WTC11 (cell line): ENCODE results near the gene CCDC134. TPM values are rescaled to one million over a fixed set of nuclear protein-coding genes. Genes with fewer than 3 reads are reported as not detected.

Experiments used
- ATAC-seq: fragments of 200-7000 bp; cut with Tn5 transposase; 2 replicates; pipeline ENCODE4 v1.10.0; 2021; ENCODE audit warnings: mild to moderate bottlenecking, moderate library complexity
- CTCF ChIA-PET: fragments of 300-600 bp; sonication (Branson Sonifier 250); formaldehyde crosslinking; loops from one replicate; lab custom pipeline; 2021; ENCODE audit warnings: antibody characterized with exemption; lab: Charles Lee
- POLR2A ChIA-PET: fragments of 350-600 bp; sonication (Branson Sonifier 250); formaldehyde crosslinking; loops from one replicate; lab custom pipeline; 2021; ENCODE audit warnings: antibody characterized with exemption; lab: Charles Lee
- DNase-seq: peaks from one replicate; pipeline ENCODE4 v3.0.0; 2021; ENCODE audit warnings: low spot score
- H3K27ac Mint-ChIP-seq: 2 replicates; pipeline ENCODE4 v1.8.0; 2021; ENCODE audit warnings: mixed read lengths
- H3K27me3 Mint-ChIP-seq: 2 replicates; pipeline ENCODE4 v1.8.0; 2021; ENCODE audit warnings: low read depth, mild to moderate bottlenecking, moderate library complexity, mixed read lengths
- H3K36me3 Mint-ChIP-seq: 2 replicates; pipeline ENCODE4 v1.8.0; 2021; ENCODE audit warnings: mixed read lengths
- H3K4me1 Mint-ChIP-seq: 2 replicates; pipeline ENCODE4 v1.8.0; 2022; ENCODE audit warnings: mixed read lengths
- H3K4me3 Mint-ChIP-seq: 2 replicates; pipeline ENCODE4 v1.8.0; 2021; ENCODE audit warnings: mild to moderate bottlenecking, moderate library complexity, mixed read lengths
- H3K9me3 Mint-ChIP-seq: 2 replicates; pipeline ENCODE4 v1.8.0; 2021; ENCODE audit warnings: mixed read lengths
- ATF1 ChIP-seq: sonication (generic); formaldehyde crosslinking; IDR thresholded peaks from 2 replicates; pipeline ENCODE4 v1.8.1; 2023; ENCODE audit warnings: mild to moderate bottlenecking, moderate library complexity, missing genetic modification reagents
- CREB1 ChIP-seq: sonication (generic); formaldehyde crosslinking; IDR thresholded peaks from 2 replicates; pipeline ENCODE4 v1.8.0; 2023; ENCODE audit warnings: mild to moderate bottlenecking, missing genetic modification reagents
- E2F1 ChIP-seq: sonication (generic); formaldehyde crosslinking; IDR thresholded peaks from 2 replicates; pipeline ENCODE4 v1.8.0; 2022; ENCODE audit warnings: mild to moderate bottlenecking, missing genetic modification reagents
- EMX1 ChIP-seq: fragments of 250-450 bp; sonication (Bioruptor Pico); IDR thresholded peaks from 2 replicates; pipeline ENCODE4 v1.8.0; 2021; ENCODE audit warnings: mild to moderate bottlenecking
- FOXK1 ChIP-seq: sonication (generic); formaldehyde crosslinking; IDR thresholded peaks from 2 replicates; pipeline ENCODE4 v1.8.0; 2022; ENCODE audit warnings: mild to moderate bottlenecking, moderate library complexity, missing genetic modification reagents
- FOXP1 ChIP-seq: sonication (generic); formaldehyde crosslinking; IDR thresholded peaks from 2 replicates; pipeline ENCODE4 v1.8.0; 2022; ENCODE audit warnings: missing genetic modification reagents, mild to moderate bottlenecking, moderate library complexity, borderline replicate concordance
- FOXP4 ChIP-seq: sonication (generic); formaldehyde crosslinking; IDR thresholded peaks from 2 replicates; pipeline ENCODE4 v1.8.0; 2022; ENCODE audit warnings: mild to moderate bottlenecking, missing genetic modification reagents
- GABPB1 ChIP-seq: sonication (generic); formaldehyde crosslinking; IDR thresholded peaks from 2 replicates; pipeline ENCODE4 v1.8.1; 2023; ENCODE audit warnings: mild to moderate bottlenecking, missing genetic modification reagents
- IRF2 ChIP-seq: sonication (generic); formaldehyde crosslinking; IDR thresholded peaks from 2 replicates; pipeline ENCODE4 v1.8.0; 2022; ENCODE audit warnings: low read depth, missing genetic modification reagents, borderline replicate concordance
- MYBL2 ChIP-seq: sonication (generic); formaldehyde crosslinking; IDR thresholded peaks from 2 replicates; pipeline ENCODE4 v1.8.1; 2023; ENCODE audit warnings: mild to moderate bottlenecking, moderate library complexity, missing genetic modification reagents
- NFE2L1 ChIP-seq: sonication (generic); formaldehyde crosslinking; IDR thresholded peaks from 2 replicates; pipeline ENCODE4 v1.8.1; 2023; ENCODE audit warnings: missing genetic modification reagents
- NFYB ChIP-seq: sonication (generic); formaldehyde crosslinking; conservative IDR thresholded peaks from 2 replicates; pipeline ENCODE4 v1.8.0; 2022; ENCODE audit warnings: low read depth, missing genetic modification reagents
- OVOL2 ChIP-seq: fragments of 250-450 bp; sonication (Bioruptor Pico); IDR thresholded peaks from 2 replicates; pipeline ENCODE4 v1.9.0; 2021; ENCODE audit warnings: mild to moderate bottlenecking, borderline replicate concordance
- PREB ChIP-seq: sonication (generic); formaldehyde crosslinking; IDR thresholded peaks from 2 replicates; pipeline ENCODE4 v1.8.1; 2022; ENCODE audit warnings: mild to moderate bottlenecking, missing genetic modification reagents, moderate library complexity, borderline replicate concordance
- RELA ChIP-seq: sonication (generic); formaldehyde crosslinking; IDR thresholded peaks from 2 replicates; pipeline ENCODE4 v1.8.1; 2022; ENCODE audit warnings: missing genetic modification reagents, mild to moderate bottlenecking, borderline replicate concordance
- SOX15 ChIP-seq: fragments of 250-450 bp; sonication (Bioruptor Pico); IDR thresholded peaks from 2 replicates; pipeline ENCODE4 v1.9.0; 2021; ENCODE audit warnings: mild to moderate bottlenecking
- TP53 ChIP-seq: sonication (generic); formaldehyde crosslinking; IDR thresholded peaks from 2 replicates; pipeline ENCODE4 v1.8.1; 2023; ENCODE audit warnings: mild to moderate bottlenecking, missing genetic modification reagents
- ZBTB21 ChIP-seq: sonication (generic); formaldehyde crosslinking; IDR thresholded peaks from 2 replicates; pipeline ENCODE4 v1.8.1; 2023; ENCODE audit warnings: mild to moderate bottlenecking, missing genetic modification reagents, borderline replicate concordance
- ZNF317 ChIP-seq: sonication (generic); formaldehyde crosslinking; IDR thresholded peaks from 2 replicates; pipeline ENCODE4 v1.8.1; 2023; ENCODE audit warnings: low read depth, mild to moderate bottlenecking, moderate library complexity, missing genetic modification reagents, borderline replicate concordance
- ZNF423 ChIP-seq: fragments of 250-450 bp; sonication (Bioruptor Pico); IDR thresholded peaks from 2 replicates; pipeline ENCODE4 v2.1.2; 2022; ENCODE audit warnings: mild to moderate bottlenecking, moderate library complexity
- total RNA-seq: library from RNA; stranded (reverse); gene quantifications from 3 replicates; pipeline ENCODE4 v1.2.3, GENCODE V29; 2021
- TF ChIP-seq, protein P1 (sequence below): sonication (generic); formaldehyde crosslinking; IDR thresholded peaks from 2 replicates; pipeline ENCODE4 v1.8.1; 2023; ENCODE audit warnings: mild to moderate bottlenecking, missing genetic modification reagents
- TF ChIP-seq, protein P2 (sequence below): fragments of 250-450 bp; sonication (Bioruptor Pico); IDR thresholded peaks from 2 replicates; pipeline ENCODE4 v1.9.0; 2021; ENCODE audit warnings: mild to moderate bottlenecking
- TF ChIP-seq, protein P3 (sequence below): sonication (generic); formaldehyde crosslinking; IDR thresholded peaks from 2 replicates; pipeline ENCODE4 v1.8.1; 2023; ENCODE audit warnings: mild to moderate bottlenecking, moderate library complexity, missing genetic modification reagents
- TF ChIP-seq, protein P4 (sequence below): sonication (generic); formaldehyde crosslinking; IDR thresholded peaks from 2 replicates; pipeline ENCODE4 v1.8.1; 2023; ENCODE audit warnings: mild to moderate bottlenecking, missing genetic modification reagents
- TF ChIP-seq, protein P5 (sequence below): sonication (generic); formaldehyde crosslinking; conservative IDR thresholded peaks from 2 replicates; pipeline ENCODE4 v1.8.1; 2022; ENCODE audit warnings: mild to moderate bottlenecking, missing genetic modification reagents
- TF ChIP-seq, protein P6 (sequence below): sonication (generic); formaldehyde crosslinking; IDR thresholded peaks from 2 replicates; pipeline ENCODE4 v1.8.1; 2022; ENCODE audit warnings: mild to moderate bottlenecking, moderate library complexity, missing genetic modification reagents

Gene CCDC134
- total RNA-seq, 1 experiment from 2014 or later: 19.0 TPM

DNA sequence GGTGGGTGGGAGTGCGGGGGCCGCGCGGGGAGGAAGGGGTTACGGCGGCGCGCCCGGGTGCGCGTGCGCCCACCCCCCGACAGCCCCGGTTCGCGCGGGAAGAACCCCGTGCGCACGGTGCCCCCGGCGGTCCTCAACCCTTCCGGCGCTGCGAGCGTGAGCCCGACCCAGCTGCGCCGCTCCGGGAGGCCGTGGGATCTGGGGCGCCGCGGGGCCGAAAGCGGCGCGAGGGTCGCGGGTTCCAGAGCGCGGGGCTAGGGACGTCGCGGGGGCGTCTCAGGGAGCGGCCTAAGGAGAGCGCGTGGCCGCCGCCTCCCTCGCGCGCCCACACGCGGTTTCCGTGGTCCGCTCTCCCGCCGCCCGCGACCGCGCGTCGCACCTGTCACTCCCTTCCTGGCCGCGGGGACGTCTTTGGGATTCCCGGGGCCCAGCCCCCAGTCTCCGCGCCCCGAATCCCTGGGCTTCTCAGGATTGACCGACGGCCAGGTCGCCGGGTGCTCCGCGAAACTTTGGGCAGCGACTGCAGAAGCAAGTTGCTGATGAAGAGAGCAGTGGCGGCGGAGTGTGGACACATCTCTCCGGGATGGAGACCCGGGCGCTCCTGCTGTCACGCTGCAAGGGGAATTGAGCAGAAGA, 33.0 kb downstream of the CCDC134 start:
- Mint-ChIP-seq H3K4me1 (peaks cover 47% of the 10 kb centered on the region), H3K9me3 (no peaks in the 10 kb centered on the region), H3K27me3 (no peaks in the 10 kb centered on the region), H3K4me3 (peak overlapping the region; percentile 96), H3K27ac (peak overlapping the region; percentile 97), H3K36me3 (peaks cover 20% of the 10 kb centered on the region)
- ChIA-PET POLR2A (interaction anchor here (0.8 to 2.4 kb wide), 10 partner anchors 10 to 257 kb away, joined by 3 to 21 read pairs (median 7); partner anchors contain the start of genes CCDC134, NDUFA6 and PMM1), CTCF (interaction anchor here (0.6 to 7.8 kb wide), 13 partner anchors 10 to 258 kb away, joined by 3 to 59 read pairs (median 6); partner anchors contain the start of genes CENPM and NDUFA6)
- no peak for ATAC-seq
- peak; percentile 59 for DNase-seq
- no peak for TF ChIP-seq EMX1
- no peak for TF ChIP-seq PREB (CRISPR knock-in tag)
- TF ChIP-seq, protein P1, sequence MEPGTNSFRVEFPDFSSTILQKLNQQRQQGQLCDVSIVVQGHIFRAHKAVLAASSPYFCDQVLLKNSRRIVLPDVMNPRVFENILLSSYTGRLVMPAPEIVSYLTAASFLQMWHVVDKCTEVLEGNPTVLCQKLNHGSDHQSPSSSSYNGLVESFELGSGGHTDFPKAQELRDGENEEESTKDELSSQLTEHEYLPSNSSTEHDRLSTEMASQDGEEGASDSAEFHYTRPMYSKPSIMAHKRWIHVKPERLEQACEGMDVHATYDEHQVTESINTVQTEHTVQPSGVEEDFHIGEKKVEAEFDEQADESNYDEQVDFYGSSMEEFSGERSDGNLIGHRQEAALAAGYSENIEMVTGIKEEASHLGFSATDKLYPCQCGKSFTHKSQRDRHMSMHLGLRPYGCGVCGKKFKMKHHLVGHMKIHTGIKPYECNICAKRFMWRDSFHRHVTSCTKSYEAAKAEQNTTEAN (CRISPR knock-in tag): no peak
- no peak for TF ChIP-seq CREB1 (CRISPR knock-in tag)
- TF ChIP-seq NFE2L1: 0 out of 2 replicates have a peak, but pooled peaks have one; percentile 4
- peak; percentile 75; the same call in 1 of the 2 replicates for TF ChIP-seq ZNF423 (CRISPR knock-in tag)
- TF ChIP-seq, protein P2, sequence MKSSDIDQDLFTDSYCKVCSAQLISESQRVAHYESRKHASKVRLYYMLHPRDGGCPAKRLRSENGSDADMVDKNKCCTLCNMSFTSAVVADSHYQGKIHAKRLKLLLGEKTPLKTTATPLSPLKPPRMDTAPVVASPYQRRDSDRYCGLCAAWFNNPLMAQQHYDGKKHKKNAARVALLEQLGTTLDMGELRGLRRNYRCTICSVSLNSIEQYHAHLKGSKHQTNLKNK (CRISPR knock-in tag): no peak
- 0 out of 2 replicates have a peak, but pooled peaks have one; percentile 46 for TF ChIP-seq ATF1
- 0 out of 2 replicates have a peak, but pooled peaks have one; percentile 20 for TF ChIP-seq IRF2 (CRISPR knock-in tag)
- peak; percentile 36; the same call in 1 of the 2 replicates for TF ChIP-seq FOXK1 (CRISPR knock-in tag)
- peak; percentile 7; the same call in 1 of the 2 replicates for TF ChIP-seq ZNF317 (CRISPR knock-in tag)
- TF ChIP-seq NFYB (CRISPR knock-in tag): no peak
- no peak; the same call in 1 of the 2 replicates for TF ChIP-seq MYBL2 (CRISPR knock-in tag)
- TF ChIP-seq, protein P3, sequence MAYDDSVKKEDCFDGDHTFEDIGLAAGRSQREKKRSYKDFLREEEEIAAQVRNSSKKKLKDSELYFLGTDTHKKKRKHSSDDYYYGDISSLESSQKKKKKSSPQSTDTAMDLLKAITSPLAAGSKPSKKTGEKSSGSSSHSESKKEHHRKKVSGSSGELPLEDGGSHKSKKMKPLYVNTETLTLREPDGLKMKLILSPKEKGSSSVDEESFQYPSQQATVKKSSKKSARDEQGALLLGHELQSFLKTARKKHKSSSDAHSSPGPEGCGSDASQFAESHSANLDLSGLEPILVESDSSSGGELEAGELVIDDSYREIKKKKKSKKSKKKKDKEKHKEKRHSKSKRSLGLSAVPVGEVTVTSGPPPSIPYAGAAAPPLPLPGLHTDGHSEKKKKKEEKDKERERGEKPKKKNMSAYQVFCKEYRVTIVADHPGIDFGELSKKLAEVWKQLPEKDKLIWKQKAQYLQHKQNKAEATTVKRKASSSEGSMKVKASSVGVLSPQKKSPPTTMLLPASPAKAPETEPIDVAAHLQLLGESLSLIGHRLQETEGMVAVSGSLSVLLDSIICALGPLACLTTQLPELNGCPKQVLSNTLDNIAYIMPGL (CRISPR knock-in tag): peak; percentile 80
- no peak for TF ChIP-seq SOX15
- 0 out of 2 replicates have a peak, but pooled peaks have one; percentile 15 for TF ChIP-seq RELA (CRISPR knock-in tag)
- TF ChIP-seq, protein P4, sequence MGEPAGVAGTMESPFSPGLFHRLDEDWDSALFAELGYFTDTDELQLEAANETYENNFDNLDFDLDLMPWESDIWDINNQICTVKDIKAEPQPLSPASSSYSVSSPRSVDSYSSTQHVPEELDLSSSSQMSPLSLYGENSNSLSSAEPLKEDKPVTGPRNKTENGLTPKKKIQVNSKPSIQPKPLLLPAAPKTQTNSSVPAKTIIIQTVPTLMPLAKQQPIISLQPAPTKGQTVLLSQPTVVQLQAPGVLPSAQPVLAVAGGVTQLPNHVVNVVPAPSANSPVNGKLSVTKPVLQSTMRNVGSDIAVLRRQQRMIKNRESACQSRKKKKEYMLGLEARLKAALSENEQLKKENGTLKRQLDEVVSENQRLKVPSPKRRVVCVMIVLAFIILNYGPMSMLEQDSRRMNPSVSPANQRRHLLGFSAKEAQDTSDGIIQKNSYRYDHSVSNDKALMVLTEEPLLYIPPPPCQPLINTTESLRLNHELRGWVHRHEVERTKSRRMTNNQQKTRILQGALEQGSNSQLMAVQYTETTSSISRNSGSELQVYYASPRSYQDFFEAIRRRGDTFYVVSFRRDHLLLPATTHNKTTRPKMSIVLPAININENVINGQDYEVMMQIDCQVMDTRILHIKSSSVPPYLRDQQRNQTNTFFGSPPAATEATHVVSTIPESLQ (CRISPR knock-in tag): no peak
- TF ChIP-seq ZBTB21 (CRISPR knock-in tag): no peak
- no peak for TF ChIP-seq GABPB1
- TF ChIP-seq, protein P5, sequence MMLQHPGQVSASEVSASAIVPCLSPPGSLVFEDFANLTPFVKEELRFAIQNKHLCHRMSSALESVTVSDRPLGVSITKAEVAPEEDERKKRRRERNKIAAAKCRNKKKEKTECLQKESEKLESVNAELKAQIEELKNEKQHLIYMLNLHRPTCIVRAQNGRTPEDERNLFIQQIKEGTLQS (CRISPR knock-in tag): no peak
- peak; percentile 50; the same call in 1 of the 2 replicates for TF ChIP-seq FOXP1 (CRISPR knock-in tag)
- TF ChIP-seq FOXP4: peak; percentile 83; the same call in 1 of the 2 replicates
- TF ChIP-seq, protein P6, sequence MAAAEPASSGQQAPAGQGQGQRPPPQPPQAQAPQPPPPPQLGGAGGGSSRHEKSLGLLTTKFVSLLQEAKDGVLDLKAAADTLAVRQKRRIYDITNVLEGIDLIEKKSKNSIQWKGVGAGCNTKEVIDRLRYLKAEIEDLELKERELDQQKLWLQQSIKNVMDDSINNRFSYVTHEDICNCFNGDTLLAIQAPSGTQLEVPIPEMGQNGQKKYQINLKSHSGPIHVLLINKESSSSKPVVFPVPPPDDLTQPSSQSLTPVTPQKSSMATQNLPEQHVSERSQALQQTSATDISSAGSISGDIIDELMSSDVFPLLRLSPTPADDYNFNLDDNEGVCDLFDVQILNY (CRISPR knock-in tag): no peak
- TF ChIP-seq OVOL2 (CRISPR knock-in tag): no peak
- TF ChIP-seq TP53 (CRISPR knock-in tag): 0 out of 2 replicates have a peak, but pooled peaks have one; percentile 21
- TF ChIP-seq E2F1 (CRISPR knock-in tag): no peak
